ENCODE measurements around the gene KY. TPM values are rescaled to one million over a fixed set of nuclear protein-coding genes. Genes with fewer than 3 reads are reported as not detected.
"Not testable (repeated sequence)": the region's sequence is repeated elsewhere in the genome, so short reads cannot be mapped to it uniquely, and the experiment has no call there.

The KY gene
- total RNA-seq, 4 donors from 2014 or later, result 0.88 TPM; not detected in 3

DNA sequence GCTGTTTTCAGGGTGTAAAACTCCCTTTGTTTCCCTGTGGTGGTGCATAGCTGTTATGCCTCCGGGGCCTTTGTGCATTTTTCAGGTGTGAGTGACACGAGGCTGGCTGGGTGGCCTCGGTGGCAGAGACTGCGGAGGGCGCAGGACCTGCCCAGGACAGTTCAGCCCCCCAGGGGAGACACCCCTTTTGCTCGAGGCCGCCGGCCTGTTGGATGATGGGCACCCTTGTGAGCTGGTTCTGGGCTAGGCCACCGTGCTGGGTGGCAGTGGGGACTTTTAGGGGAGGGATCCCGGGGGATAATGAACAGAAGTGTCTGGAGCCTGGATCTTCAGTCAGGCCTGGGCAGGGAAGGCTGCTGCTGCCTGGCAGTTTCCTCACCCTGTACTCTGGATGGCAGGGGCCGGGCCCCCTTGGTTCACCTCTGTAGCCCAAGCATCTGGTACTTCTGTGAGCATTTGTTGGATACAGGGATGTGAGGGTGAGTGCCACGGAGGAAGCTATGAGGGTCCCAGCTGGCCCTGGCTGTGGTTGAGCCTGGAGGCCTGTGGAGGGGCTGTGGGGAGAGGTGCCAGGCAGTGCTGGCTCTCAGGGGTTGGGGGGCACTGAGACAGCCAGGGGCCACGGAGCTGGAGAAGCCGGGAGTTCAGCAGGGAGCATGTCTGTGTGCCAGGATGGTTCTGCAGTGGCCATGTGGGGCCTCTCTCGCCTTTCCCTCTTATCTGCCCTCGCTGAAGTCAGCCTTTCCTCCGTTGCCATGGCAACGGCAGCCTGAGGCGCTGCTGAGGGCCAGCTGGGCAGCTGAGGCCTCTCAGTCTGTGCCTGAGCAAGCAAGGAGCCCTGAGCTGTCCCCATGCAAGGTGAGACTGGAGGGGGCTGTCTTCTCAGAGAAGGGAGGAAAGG, 49.0 kb downstream of the KY start:
- Histone ChIP-seq H3K36me3 (no peaks in the 10 kb centered on the region), H3K4me1 (no peaks in the 10 kb centered on the region), H3K27ac (no peak overlapping the region), H3K9me3 (no peaks in the 10 kb centered on the region), H3K27me3 (no peaks in the 10 kb centered on the region), H3K4me3 (no peak overlapping the region)
- no peak for TF ChIP-seq POLR2A (IDR thresholded peaks at IDR 0.05)
- TF ChIP-seq, protein P1, sequence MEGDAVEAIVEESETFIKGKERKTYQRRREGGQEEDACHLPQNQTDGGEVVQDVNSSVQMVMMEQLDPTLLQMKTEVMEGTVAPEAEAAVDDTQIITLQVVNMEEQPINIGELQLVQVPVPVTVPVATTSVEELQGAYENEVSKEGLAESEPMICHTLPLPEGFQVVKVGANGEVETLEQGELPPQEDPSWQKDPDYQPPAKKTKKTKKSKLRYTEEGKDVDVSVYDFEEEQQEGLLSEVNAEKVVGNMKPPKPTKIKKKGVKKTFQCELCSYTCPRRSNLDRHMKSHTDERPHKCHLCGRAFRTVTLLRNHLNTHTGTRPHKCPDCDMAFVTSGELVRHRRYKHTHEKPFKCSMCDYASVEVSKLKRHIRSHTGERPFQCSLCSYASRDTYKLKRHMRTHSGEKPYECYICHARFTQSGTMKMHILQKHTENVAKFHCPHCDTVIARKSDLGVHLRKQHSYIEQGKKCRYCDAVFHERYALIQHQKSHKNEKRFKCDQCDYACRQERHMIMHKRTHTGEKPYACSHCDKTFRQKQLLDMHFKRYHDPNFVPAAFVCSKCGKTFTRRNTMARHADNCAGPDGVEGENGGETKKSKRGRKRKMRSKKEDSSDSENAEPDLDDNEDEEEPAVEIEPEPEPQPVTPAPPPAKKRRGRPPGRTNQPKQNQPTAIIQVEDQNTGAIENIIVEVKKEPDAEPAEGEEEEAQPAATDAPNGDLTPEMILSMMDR (IDR thresholded peaks at IDR 0.05), result no peak
- no peak for DNase-seq

- Histone ChIP-seq H3K4me3 (no peak overlapping the region), H3K27ac (no peak overlapping the region), H3K27me3 (no peaks in the 10 kb centered on the region), H3K9me3 (no peaks in the 10 kb centered on the region), H3K4me1 (no peaks in the 10 kb centered on the region), H3K36me3 (no peaks in the 10 kb centered on the region)
- no peak for TF ChIP-seq POLR2A (IDR thresholded peaks at IDR 0.05)
- TF ChIP-seq, protein P1 (IDR thresholded peaks at IDR 0.05), result peak in 5 of 6 experiments; percentile 36 to 81 (median 78)
- DNase-seq, result peak; percentile 31 to 76 (median 59)
Measured at GRCh38 chr3:134600685-134601463, 49.9 kb downstream of the KY start.

- Histone ChIP-seq H3K4me1 (no peaks in the 10 kb centered on the region), H3K36me3 (no peaks in the 10 kb centered on the region), H3K9me3 (no peaks in the 10 kb centered on the region), H3K4me3 (no peak overlapping the region), H3K27ac (no peak overlapping the region), H3K27me3 (no peaks in the 10 kb centered on the region)
- no peak for TF ChIP-seq POLR2A (IDR thresholded peaks at IDR 0.05)
- TF ChIP-seq, protein P1 (IDR thresholded peaks at IDR 0.05), result no peak
- no peak for DNase-seq
Measured at GRCh38 chr3:134600206-134600605, 50.6 kb downstream of the KY start.

DNA sequence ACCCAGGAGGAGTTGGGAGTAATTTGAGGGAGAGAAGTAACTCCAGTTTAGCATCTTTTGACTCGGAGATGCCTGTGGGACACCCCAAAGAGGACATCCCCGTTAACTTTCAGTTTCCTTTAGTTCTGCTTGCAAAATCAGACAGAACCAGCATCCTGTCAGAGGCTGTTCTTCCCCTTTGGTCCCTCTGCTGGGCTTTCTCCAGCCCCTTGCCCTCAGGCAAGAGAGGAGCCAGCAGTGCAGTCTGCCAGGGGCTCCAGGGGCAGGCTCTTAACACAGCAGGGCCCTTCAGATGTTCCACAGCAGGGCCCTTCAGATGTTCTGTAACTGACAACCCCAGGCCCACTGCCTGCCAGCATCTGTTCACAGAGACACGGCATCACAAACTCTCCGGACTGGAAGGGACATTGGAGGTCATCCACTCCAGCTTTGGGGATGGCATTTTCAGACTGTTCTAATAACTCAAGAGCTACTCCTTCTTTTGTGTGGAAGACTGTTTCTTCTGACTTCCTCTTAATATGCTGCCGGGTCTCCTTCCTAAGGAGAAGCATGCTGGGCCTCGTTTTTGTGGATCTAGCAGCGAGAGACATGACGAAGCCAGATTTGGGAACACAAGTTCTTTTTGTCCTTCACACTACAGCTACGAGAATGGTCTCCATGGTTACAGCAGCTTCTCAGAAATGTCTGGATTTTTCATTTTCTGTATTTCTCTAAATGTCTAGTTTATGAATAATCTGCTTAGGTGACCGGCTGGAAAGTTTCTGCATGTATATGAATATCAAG, 51.9 kb downstream of the KY start:
- H3K9me3 ChIP-seq, result no peaks in the 10 kb centered on the region
- H3K27ac ChIP-seq, result no peak overlapping the region
- no peak for DNase-seq
- no peaks in the 10 kb centered on the region for H3K4me1 ChIP-seq
- TF ChIP-seq, protein P1 (IDR thresholded peaks at IDR 0.05), result no peak
- no peak for TF ChIP-seq POLR2A (IDR thresholded peaks at IDR 0.05)
- H3K36me3 ChIP-seq, result no peaks in the 10 kb centered on the region
- no peak overlapping the region for H3K4me3 ChIP-seq
- H3K27me3 ChIP-seq, result no peaks in the 10 kb centered on the region

- H3K36me3 ChIP-seq, result no peaks in the 10 kb centered on the region
- TF ChIP-seq, protein P1 (IDR thresholded peaks at IDR 0.05), result no peak
- no peak for TF ChIP-seq POLR2A (IDR thresholded peaks at IDR 0.05)
- H3K9me3 ChIP-seq, result no peaks in the 10 kb centered on the region
- no peak overlapping the region for H3K4me3 ChIP-seq
- no peaks in the 10 kb centered on the region for H3K4me1 ChIP-seq
- H3K27ac ChIP-seq, result no peak overlapping the region
- no peaks in the 10 kb centered on the region for H3K27me3 ChIP-seq
- DNase-seq, result no peak
Measured at GRCh38 chr3:134597390-134597970, 53.3 kb downstream of the KY start.

- H3K9me3 ChIP-seq, H3K4me3 ChIP-seq, H3K4me1 ChIP-seq, DNase-seq, H3K36me3 ChIP-seq, H3K27ac ChIP-seq, H3K27me3 ChIP-seq: not testable (repeated sequence)
Measured at GRCh38 chr3:134594986-134595385, 55.8 kb downstream of the KY start.
